Left lung (tissue), 10 donors: ENCODE measurements around the gene LRRC31. TPM values are rescaled to one million over a fixed set of nuclear protein-coding genes. Genes with fewer than 3 reads are reported as not detected.

Source experiments
- ATAC-seq: fragments of 200-7000 bp; cut with Tn5 transposase; one replicate; pipeline ENCODE4 v1.9.1; 2020; ENCODE audit warnings: moderate library complexity
- DNase-seq, 4 donors: peaks; one replicate each; pipeline ENCODE4 v3.0.0-alpha.2; 2013 to 2020
- H3K27ac ChIP-seq, 2 donors: fragments of 200-600 bp; sonication (generic) in 1 of 2; one replicate each; pipeline versions ENCODE4 v1.5.0 to v1.8.0; 2020 to 2021
- H3K27me3 ChIP-seq, 2 donors: fragments of 200-600 bp; sonication (generic) in 1 of 2; one replicate each; pipeline versions ENCODE4 v1.5.0 to v1.8.0; 2020 to 2021
- H3K36me3 ChIP-seq, 2 donors: fragments of 200-600 bp; sonication (generic) in 1 of 2; one replicate each; pipeline versions ENCODE4 v1.5.0 to v1.8.0; 2020 to 2021
- H3K4me1 ChIP-seq, 2 donors: fragments of 200-600 bp; one replicate each; pipeline ENCODE4 v1.8.0; 2021
- H3K4me3 ChIP-seq, 2 donors: fragments of 200-600 bp; sonication (generic) in 1 of 2; one replicate each; pipeline versions ENCODE4 v1.5.0 to v1.8.0; 2020 to 2021; ENCODE audit warnings: mild to moderate bottlenecking in 1 of 2
- H3K9me3 ChIP-seq, 2 donors: fragments of 200-600 bp; sonication (generic) in 1 of 2; one replicate each; pipeline versions ENCODE4 v1.5.0 to v1.8.0; 2020 to 2021
- intact Hi-C, 2 donors: fragments of 100-400 bp; cut with DNase I; formaldehyde crosslinking; loops; one replicate each; pipeline versions ENCODE4 v1.11.2 to v1.14.2; 2022
- polyA plus RNA-seq, 6 donors: library from polyadenylated mRNA; unstranded; fragments of 120-200 nt; gene quantifications; one replicate each; pipeline ENCODE4 v1.2.1, GENCODE V29; 2013; ENCODE audit not compliant: insufficient read length in 6 of 6
- total RNA-seq, 2 donors: library from RNA; stranded (reverse); fragmentation: NEBNext Ultra II Directional; extraction: Animal tissue kit (Norgen Biotek cat#: 25700); gene quantifications; one replicate each; pipeline ENCODE4 v1.2.1, GENCODE V29; 2021
- TF ChIP-seq, protein P1 (sequence below), 2 donors: fragments of 200-600 bp; sonication (generic) in 1 of 2; IDR thresholded peaks; one replicate each; pipeline versions ENCODE4 v1.5.0 to v1.8.0; 2021; ENCODE audit warnings: antibody characterized with exemption in 2 of 2
- donor health status: DM: no; HTN: yes; CAD: no.
- donor health status: DM: no; HTN: no; CAD: no.

Gene LRRC31
- total and polyA plus RNA-seq, 8 donors, result 0.06 to 0.47 (median 0.19) TPM; not detected in 4

DNA sequence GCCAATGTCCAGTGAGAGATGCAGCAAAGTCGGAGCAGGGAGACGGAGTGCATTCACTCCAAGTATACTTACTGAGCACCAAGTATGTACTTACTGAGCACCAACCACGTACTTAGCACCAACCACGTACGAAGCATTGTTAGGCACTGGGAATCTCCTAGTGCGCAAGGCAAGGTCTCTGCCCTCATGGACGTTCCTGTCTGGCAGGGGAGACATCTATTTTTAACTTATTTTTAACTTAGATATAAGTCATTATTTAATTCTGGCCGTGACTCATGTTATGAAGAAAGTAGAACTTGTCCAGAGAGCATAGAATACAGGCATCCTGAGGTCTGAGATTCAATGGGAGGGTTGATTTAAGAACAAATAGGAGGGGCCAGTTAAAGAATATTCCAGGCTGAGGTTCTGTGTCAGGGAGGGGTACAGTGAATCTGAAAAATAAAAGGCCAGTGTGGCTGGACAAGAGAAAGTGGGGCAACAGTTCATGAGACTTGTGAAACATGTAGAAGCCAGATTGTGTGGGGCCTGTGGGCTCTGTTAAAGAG, 9.3 kb upstream of the LRRC31 start:
- no peaks in the 10 kb centered on the region for H3K9me3 ChIP-seq
- no peaks in the 10 kb centered on the region for H3K27me3 ChIP-seq
- no peaks in the 10 kb centered on the region for H3K36me3 ChIP-seq
- no peak overlapping the region for H3K4me3 ChIP-seq
- ATAC-seq (no peak), DNase-seq (no peak)
- no peak overlapping the region for H3K27ac ChIP-seq
- intact Hi-C loops, result no loop called here
- TF ChIP-seq, protein P1, sequence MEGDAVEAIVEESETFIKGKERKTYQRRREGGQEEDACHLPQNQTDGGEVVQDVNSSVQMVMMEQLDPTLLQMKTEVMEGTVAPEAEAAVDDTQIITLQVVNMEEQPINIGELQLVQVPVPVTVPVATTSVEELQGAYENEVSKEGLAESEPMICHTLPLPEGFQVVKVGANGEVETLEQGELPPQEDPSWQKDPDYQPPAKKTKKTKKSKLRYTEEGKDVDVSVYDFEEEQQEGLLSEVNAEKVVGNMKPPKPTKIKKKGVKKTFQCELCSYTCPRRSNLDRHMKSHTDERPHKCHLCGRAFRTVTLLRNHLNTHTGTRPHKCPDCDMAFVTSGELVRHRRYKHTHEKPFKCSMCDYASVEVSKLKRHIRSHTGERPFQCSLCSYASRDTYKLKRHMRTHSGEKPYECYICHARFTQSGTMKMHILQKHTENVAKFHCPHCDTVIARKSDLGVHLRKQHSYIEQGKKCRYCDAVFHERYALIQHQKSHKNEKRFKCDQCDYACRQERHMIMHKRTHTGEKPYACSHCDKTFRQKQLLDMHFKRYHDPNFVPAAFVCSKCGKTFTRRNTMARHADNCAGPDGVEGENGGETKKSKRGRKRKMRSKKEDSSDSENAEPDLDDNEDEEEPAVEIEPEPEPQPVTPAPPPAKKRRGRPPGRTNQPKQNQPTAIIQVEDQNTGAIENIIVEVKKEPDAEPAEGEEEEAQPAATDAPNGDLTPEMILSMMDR (IDR thresholded peaks at IDR 0.05), result no peak
- H3K4me1 ChIP-seq, result no peaks in the 10 kb centered on the region

DNA sequence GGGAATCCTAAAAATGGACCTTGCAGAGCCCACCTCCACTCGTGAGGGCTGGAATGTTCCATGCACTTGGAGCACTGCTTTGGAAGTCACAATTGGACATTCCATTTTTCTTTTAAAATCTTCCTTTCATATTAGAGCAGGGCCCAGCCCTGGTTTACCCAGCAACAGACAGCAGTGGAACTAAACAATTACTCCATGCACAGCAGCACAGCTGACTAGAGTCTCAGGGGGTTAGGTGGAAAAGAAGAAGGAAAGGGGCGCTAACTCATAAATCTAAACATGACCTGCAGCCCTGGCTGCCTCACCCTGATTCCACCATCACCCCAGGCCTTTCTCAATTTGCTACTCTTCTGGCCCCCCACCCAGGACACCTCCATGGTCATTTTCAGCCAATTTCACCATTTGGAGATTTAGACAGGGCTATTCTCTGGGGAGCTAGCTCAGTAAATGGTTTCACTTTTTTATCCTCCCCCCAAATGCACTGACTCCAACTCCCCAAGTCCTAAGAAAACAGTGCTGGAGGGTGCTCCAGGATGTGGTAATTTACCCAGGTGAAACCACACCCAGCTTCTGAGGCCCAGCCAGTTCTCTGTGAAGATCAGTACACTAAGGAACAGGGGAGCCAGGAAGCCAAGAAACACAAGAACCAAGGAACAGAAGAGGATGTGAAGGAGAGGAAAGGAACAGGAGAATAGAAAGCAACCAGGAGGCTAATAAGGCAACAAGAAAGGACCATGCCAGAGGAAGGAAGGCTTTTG, 1.6 kb upstream of the LRRC31 start:
- H3K27ac ChIP-seq, result no peak overlapping the region
- TF ChIP-seq, protein P1 (IDR thresholded peaks at IDR 0.05), result no peak
- ATAC-seq, result peak; percentile 97

DNA sequence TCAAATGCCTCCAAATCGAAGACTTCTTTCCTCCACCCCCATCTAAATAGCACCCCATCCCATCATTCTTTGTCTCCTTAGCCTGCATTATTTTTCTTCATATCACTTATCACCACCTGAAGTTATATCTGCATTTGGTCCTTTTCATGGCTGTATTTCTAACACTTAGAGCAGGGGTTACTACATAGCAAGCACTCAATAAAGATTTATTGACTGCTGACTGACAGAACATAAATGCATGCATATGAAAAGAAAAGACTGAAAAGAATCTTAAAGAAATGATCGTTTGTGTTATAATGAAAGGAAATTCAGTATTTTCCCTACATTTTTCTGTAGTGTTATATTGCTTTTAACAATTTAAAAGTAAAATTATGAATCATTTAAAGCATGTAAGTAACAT, 1.4 kb downstream of the LRRC31 start:
- no peak for ATAC-seq
- no peak for DNase-seq
- intact Hi-C loops, result no loop called here
- TF ChIP-seq, protein P1 (IDR thresholded peaks at IDR 0.05), result no peak
- Histone ChIP-seq H3K9me3 (no peaks in the 10 kb centered on the region), H3K36me3 (no peaks in the 10 kb centered on the region), H3K4me1 (peaks cover 3 to 24% of the 10 kb centered on the region in 2 donors), H3K27me3 (no peaks in the 10 kb centered on the region), H3K4me3 (no peak overlapping the region), H3K27ac (no peak overlapping the region)

More for the DNA sequence above, 1.6 kb upstream of the LRRC31 start:
- DNase-seq, result peak in 1 of 4 donors; percentile 65
- intact Hi-C loops, result no loop called here
- Histone ChIP-seq H3K9me3 (no peaks in the 10 kb centered on the region), H3K4me1 (peaks cover 3 to 6% of the 10 kb centered on the region in 2 donors), H3K4me3 (no peak overlapping the region), H3K27me3 (no peaks in the 10 kb centered on the region), H3K36me3 (no peaks in the 10 kb centered on the region)

DNA sequence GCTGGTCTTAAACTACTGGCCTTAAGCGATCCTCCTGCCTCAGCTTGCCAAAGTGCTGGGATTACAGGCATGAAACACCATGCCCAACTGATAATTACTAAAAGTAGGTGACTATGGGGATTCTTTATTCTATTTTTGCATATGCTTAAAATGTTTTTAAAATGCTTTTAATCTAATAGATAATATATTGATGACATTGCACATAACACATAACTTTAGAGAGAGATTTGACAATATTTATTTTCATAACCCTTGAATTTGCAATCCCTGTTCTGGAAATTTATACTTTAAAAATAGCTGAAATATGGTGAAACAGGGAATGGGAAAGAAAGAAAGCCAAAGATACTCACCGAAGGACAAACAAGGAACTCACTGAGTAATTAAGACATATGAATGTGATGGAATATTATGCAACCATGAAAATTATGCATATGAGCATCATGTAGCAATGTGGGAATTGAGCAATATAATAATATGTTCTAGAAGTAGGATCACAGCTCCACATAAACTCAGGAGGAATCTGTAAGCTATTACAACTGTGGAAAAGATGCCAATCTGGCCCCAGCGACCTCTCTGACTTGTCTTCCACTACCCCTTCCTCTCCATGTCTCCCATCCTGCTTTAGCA, 2.0 kb downstream of the LRRC31 start:
- no peaks in the 10 kb centered on the region for H3K9me3 ChIP-seq
- no peak overlapping the region for H3K27ac ChIP-seq
- intact Hi-C loops, result no loop called here
- peaks cover 3 to 27% of the 10 kb centered on the region in 2 donors for H3K4me1 ChIP-seq
- no peaks in the 10 kb centered on the region for H3K27me3 ChIP-seq
- H3K36me3 ChIP-seq, result no peaks in the 10 kb centered on the region
- TF ChIP-seq, protein P1 (IDR thresholded peaks at IDR 0.05), result no peak
- no peak for DNase-seq
- ATAC-seq, result no peak
- no peak overlapping the region for H3K4me3 ChIP-seq

DNA sequence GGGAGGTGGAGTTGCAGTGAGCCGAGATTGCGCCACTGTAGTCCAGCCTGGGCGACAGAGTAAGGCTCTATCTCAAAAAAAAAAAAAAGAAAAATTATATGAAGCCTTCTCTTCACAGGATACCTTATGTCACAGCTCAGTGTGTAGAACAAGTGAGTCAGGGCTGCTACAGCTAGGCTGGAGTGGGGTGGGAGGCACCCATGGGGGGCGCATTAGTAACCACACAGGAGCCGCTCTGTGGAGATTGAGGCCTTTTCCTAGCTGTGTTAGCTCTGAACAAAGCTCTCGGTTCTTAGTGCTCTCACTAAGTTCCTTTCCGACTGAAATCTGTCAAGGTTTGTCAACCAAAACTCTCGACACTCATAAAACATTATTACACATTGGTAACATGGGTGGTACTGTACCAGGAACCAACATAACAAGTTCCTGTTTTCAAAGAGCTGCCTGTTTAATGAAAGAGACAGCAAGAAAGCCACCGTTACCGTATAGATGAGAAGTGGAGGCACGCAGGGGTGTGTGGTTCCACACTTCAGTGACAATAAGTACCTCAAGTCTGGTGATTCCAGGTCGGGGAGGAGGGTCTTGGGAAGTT, 4.5 kb downstream of the LRRC31 start:
- ATAC-seq (no peak), DNase-seq (no peak)
- H3K27ac ChIP-seq, result peak overlapping the region in 1 of 2 donors; percentile 48
- H3K4me1 ChIP-seq, result peaks cover 0 to 27% of the 10 kb centered on the region in 2 donors
- intact Hi-C loops, result no loop called here
- H3K9me3 ChIP-seq, result no peaks in the 10 kb centered on the region
- H3K4me3 ChIP-seq, result no peak overlapping the region
- H3K27me3 ChIP-seq, result no peaks in the 10 kb centered on the region
- TF ChIP-seq, protein P1 (IDR thresholded peaks at IDR 0.05), result no peak
- H3K36me3 ChIP-seq, result no peaks in the 10 kb centered on the region
